Fibroblast of skin of right biceps (primary cell): ENCODE results near the gene SCTR.
"Not testable (repeated sequence)": the region's sequence is repeated elsewhere in the genome, so short reads cannot be mapped to it uniquely, and the experiment has no call there.

ENCODE experiments used
- DNase-seq: peaks from one replicate; pipeline ENCODE4 v3.0.0-alpha.2; 2013

The SCTR gene

DNA sequence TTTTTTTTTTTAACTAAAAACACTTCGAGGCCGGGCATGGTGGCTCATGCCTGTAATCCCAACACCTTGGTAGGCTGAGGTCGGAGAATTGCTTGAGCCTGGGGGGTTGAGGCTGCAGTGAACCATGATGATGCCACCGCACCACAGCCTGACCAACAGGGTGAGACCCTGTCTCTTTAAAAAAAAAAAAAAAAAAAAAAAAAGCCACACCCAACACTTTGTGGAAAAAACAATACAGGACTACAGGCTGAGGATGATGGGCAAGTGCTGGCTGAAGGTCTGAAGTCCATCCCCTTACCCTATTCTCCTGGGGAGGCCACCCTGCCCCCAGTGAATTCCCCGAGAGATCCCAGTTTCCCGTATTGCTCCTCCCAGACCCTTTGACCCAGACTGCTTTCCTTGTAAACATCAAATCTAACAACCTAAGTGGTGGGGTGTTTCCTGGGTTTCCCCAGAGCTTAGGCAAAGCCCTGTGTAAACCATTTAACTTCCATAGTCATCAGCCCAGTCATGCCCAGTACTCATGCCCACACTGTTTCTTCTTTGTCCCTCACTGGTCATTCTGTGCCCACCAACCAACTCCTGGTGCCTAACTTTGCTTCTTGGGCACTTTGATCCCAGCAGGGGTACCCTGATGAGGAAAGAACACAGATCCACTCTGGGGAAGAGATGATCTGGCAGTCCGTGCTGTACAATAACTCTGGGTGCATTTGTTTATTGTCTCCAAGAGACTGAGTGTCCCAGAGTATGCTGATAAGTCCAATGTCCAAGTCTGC, 98.5 kb downstream of the SCTR start:
- DNase-seq = no peak

GRCh38 chr2:119425119-119425405, 99.2 kb downstream of the SCTR start:
- no peak for DNase-seq

DNA sequence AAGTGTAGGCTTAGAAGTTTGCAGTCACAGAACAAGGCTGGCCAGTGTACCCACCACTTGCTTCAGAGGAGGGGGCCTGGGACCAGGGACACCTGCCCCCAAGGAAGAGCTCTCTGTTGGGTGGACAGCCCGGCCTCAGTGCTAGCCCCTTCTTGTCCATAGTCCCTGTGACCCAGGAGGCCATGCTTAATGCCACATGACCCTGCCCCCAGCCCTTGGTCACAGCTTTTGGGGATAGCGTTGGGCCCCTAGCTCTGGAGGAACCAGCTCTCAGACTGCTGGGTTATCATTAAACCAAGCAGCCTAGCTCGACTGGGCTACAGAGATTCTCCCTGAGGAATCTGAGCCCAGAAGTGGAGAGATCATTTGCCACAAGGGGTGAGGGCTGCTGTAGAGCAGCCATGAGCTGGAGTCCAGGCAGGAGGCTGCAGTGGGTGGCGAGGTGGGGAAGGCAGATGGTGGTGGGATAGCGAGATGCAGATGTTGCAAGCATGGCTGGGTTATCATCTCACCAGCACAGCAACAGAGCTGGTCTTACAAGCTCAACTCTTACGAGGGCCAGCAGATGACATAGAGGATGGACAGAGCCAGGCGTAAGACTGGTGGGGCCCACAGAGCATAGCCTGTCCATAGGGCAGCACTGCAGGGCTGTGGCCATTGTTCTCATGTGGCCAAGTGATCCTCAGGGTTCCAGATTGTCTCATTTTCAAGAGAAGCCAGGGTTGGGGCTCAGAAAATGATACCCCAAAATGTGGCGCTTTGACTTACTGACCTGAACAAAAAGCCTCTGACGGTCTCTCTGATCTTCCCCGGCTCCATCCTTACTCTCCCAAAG, 99.8 kb downstream of the SCTR start:
- DNase-seq = no peak

GRCh38 chr2:119423811-119424210, 100.5 kb downstream of the SCTR start:
- DNase-seq = no peak

GRCh38 chr2:119423108-119423444, 101.2 kb downstream of the SCTR start:
- no peak for DNase-seq

DNA sequence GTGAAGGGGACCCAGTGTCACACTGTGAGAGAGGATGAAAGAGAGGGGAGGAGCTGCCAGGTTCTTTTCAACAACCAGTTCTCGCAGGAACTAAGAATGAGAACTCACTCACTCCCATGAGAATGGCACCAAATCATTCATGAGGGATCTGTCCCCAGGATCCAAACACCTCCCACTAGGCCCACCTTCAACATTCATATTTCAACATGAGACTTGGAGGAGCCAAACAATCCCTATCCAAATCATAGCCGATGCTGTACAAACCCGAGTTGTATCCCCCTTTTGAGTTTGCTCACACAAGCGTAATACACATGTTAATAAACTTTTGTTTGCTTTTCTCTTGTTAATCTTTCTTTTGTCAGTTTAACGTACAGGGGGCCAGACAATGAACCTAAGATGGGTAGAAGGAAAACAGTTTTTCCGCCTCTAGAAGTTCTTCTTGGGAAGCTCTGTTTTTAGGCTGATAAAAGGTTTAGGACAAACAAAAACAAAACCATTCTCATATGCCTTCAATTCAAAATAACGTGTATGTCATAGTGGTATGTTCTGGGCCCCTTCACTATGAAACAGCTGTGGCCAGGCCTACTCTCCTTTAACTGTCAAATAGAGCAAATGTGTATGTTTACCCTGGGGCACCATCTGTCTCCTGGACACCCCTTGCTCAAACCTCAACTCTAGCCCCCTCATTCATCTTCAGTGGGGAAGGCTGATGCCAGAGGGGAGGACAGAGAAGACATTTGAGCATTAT, 101.7 kb downstream of the SCTR start:
- no peak for DNase-seq

GRCh38 chr2:119421741-119422140, 102.5 kb downstream of the SCTR start:
- DNase-seq = no peak

DNA sequence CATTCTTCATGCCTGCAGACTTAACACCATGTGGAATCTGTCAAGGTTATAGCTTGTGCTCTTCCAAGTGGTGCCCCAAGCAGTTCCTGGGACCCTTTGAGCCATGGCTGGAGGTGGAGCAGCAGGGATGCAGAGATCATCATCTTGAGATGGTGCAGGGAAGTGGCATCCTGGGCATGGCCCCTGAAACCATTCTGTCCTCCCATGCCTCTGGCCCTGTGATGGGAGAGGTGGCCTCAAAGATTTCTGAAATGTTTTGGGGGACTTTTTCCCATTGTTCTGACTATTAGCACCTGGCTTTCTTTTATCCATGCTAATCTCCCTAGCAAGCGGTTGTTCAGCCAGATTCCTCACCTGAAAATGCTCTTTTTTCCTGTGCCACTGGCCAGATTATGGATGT, 103.0 kb downstream of the SCTR start:
- no peak for DNase-seq

GRCh38 chr2:119419803-119420508, 104.3 kb downstream of the SCTR start:
- DNase-seq = no peak

DNA sequence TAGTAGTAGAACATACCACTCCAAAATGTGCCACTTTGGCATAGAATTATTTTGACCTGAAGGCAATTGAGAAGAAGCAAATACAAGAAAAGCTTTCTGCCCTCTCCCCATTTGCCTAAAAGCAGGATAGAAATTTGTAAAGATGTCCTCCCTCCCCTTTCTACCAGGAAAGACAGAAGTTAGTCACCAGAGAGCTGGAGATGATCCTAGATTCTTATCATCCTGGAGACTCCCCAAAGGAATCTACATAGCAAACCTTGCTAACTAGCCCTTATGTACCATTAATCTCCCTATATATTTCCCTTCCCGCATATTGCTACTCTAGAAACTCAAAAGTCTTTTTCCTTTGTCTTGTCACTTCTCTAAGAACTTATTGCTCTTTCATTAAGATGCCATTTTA, 105.2 kb downstream of the SCTR start:
- peak; percentile 59 for DNase-seq

GRCh38 chr2:119417908-119418307, 106.4 kb downstream of the SCTR start:
- no peak for DNase-seq

DNA sequence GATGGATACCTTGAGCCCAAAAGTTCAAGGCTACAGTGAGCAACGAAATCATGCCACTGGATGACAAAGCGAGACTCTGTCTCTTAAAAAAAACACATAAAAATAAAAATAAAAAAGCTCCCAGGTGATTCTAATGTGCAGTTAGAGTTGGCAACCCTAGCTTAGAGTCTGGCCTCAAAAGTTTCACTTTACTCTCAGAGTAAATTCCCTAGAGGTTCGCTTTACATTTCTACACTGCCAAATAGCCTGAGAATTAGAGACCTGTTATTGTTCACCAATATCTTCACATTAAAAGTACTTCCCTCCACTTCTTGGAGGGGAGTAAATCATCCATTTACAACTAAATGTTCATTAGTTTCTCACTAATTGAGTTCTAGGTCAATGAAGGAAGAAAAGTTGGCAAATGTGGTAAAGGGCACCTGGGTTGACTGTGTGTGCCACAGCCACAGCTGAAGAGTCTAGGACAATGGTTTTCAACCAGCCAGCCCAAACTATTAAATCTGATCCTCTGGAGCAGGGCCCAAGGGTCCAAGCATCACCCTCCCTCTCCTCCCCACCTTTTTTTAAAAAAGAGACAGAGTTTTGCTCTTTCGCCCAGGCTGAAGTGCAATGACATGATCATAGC, 107.9 kb downstream of the SCTR start:
- DNase-seq = no peak

DNA sequence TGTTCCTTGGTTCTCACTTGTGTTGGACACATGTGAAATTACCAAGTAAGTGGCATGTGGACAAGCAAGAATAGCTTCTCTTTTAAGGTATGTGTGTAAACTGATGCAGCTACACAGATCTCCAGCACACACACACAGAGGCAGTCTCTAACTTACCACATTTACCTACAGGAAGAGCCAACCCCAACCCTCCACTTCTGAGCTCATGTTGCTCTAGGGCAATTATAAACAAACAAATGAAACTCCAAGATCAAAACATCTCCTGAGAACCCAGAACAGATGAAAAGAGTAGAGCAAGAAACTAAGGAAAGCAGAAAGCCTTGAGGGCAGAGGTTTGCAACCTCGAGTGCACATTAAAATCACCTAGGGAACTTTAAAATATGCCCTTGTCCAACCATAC, 108.7 kb downstream of the SCTR start:
- no peak for DNase-seq

DNA sequence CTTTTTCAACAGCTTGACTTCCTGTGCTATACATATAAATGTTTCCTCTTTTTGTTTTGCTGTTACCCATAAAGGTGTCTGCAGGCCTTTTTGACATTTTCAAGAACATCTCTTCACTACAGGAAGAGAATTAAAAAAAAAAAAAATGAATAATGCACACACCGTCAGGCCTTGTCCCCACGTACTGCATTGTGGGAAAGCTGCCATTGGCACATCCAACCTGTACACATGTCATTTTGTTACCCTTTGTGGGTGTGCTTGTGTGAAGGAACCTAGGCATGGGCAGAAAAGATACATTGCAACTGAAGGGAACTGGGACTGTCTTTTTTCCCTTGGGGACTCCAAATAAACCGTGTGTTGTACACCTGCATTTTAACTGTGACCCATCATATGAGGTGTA, 109.4 kb downstream of the SCTR start:
- no peak for DNase-seq

DNA sequence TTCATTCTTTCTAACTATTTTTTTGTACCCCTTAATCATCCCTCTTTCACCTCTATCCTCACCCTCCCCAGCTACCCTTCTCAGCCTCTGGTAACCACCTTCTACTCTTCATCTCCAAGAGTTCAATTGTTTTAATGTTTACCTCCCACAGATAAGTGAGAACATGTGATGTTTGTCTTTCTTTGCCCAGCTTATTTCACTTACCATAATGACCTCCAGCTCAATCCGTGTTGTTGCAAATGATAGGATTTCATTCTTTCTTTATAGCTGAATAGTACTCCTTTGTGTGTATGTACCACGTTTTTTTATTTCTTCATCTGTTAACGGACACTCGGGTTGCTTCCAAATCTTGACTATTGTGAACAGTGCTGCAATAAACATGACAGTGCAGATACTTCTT, 114.8 kb downstream of the SCTR start:
- no peak for DNase-seq

DNA sequence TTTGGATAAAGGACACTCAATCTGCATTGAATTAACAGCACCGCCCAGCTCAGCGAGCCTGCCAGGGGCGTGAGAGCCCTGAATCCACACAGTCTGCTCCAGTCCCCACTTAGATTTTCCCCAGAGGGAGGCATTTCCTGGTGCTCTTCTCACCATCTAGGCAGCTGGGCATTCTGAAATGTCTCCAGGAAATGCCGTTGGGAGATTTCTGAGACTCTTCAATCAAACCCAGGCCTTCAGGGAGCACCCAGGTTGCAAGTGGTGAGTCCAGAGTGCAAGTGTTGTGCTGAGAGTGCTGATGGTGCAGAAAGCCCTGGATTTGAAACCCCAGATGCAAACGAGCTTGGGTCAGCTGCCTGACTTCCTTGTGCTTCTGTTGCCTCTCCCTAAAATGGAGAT, 116.1 kb downstream of the SCTR start:
- DNase-seq = no peak

GRCh38 chr2:119407430-119408220, 116.7 kb downstream of the SCTR start:
- DNase-seq = peak; percentile 50

DNA sequence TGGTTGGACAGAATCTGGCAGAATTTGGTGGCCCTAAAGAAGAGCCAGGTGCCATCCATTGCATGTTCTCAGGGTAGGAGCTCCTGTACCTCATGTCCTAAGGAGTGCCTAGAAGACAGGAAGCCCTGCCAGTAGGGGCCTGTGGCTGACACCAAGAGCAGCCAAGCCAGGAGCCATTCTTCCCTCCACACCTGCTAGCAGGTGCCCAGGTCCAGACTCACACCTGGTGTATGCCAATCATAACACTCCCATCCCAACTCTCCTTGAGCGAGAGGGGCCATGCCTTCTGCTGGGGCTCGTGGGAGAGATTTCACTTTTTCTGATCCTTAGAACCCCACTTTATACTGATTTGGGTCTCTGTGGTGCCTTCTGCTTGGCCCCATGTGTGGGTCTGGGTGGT, 119.1 kb downstream of the SCTR start:
- DNase-seq = no peak

- not testable (repeated sequence) for DNase-seq
These were observed 120.7 kb downstream of the SCTR start for GRCh38 chr2:119403618-119404017.

DNA sequence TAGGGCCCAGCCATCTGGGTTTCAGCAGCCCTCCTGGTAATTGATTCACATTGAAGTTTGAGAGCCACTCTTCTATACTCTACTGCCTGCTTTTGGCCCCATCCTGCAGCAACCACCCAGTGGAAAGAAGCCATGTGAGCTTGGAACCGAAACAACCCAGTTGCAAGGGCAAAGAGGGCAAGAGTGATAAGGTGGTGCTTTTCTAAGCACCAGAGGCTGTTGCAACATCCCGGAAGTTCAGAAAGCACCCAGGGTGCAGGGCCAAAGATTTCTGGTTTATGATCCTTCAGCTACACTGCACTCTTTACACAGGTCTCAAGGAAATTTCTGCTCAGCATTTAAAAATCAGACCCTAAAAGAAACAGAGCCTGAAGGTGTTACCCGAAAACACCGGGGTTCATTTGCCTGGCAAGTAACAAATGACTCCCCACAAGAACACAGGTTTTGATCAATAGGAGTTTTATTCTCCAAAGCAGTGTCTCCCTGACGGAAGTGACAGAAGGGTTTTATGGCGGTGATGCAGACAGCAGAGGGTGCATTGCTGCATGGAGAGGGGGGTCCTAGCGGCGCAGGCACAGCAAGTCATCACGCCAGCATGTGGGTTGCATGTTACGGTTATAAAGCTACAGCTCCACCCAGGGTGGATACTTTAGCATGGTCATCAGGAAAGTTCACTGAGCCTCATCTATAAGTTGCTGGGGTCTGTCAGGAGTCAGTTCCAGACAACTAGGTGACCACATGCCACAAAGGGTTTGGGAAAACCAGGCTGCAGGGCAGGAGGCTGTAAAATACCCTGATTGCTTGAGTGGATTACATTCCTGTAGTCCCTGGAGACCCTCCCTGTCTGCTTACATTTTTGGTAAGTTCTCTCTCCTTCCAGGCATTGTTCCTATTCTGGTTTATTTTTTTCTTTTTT, 121.4 kb downstream of the SCTR start:
- DNase-seq = no peak

DNA sequence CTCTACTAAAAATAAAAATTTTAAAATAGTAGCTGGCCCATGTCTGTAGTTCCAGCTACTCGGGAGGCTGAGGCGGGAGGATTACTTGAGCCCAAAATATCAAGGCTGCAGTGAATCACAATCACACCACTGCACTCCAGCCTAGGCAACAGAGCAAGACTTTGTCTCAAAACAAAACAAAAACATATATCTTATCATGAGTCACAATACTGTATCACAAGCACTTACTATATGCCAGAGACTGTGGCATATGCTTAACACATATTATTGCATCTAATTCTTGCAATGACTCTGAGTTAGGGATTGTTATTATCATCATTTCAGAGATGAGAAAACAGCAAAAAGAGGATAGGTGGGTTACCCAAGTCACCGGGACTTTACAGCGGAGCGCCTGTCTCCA, 122.2 kb downstream of the SCTR start:
- DNase-seq = no peak
